Stimulated activated CD4-positive, alpha-beta T cell treated with anti-CD3 and anti-CD28 coated beads, Interleukin-1b, Interleukin-23, amount 100 ng/mL, for 48 hours (primary cell): Measurements from ENCODE around the gene PPP4R3A.
"Not testable (repeated sequence)": the region's sequence is repeated elsewhere in the genome, so short reads cannot be mapped to it uniquely, and the experiment has no call there.

ENCODE experiments used
- DNase-seq: peaks from one replicate; pipeline ENCODE4 v3.0.0-alpha.2; 2020

The PPP4R3A gene

DNA sequence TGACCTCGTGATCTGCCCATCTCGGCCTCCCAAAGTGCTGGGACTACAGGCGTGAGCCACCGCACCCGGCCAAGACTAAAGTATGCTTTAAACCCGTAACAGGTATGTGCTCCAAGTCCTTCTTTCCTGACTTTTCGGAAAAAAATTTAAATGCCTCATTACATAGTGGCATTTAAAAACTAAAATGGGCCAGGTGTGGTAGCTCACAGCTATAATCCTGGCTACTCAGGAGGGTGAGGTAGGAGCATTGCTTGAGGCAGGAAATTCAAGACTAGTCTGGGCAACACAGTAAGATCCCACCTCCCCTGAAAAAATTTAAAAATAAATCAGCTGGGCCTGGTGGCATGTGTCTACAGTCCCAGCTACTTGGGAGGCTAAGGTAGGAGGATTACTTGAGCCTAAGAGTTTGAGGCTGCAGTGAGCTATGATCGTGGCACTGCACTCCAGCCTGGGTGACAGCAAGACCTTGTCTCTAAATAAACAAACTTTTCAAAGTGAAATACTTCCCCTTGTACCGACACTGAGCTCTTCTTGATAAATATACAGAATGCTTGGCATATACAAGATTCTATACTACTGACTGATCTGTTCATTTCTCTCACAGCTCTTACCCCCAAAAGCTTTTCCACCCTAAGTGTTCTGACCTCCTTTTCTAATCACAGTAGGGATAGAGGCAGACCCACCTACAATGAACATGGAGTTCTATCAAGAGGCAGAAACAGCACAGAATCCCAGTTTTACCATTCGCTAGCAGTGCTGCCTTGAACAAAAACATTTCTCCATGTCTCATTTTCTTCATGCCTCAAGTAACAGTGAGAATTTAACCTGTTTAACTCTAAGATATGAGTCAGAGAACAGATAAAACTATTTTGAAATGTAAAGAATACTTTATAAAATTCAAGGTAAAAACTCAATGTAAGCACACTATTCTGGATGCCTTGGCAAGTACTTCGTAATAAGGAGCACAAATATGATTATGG lies 7.9 kb downstream of the PPP4R3A start:
- no peak for DNase-seq

DNA sequence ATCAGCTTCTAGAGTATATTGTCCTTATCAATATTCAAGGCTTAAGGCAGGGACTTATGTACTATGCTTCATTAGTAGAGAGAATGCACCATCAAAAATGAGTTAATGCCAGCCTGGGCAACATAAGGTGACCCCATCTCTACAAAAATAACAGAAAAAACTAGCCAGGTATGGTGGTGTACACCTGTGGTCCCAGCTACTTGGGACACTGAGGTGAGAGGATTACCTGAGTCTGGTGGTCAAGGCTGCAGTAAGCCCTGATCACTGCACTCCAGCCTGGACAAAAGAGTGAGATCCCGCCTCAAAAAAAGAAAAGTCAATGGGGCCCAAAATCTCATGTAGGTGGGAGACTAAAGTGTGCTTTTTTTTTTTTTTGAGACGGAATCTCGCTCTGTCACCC lies 8.8 kb downstream of the PPP4R3A start:
- no peak for DNase-seq

DNA sequence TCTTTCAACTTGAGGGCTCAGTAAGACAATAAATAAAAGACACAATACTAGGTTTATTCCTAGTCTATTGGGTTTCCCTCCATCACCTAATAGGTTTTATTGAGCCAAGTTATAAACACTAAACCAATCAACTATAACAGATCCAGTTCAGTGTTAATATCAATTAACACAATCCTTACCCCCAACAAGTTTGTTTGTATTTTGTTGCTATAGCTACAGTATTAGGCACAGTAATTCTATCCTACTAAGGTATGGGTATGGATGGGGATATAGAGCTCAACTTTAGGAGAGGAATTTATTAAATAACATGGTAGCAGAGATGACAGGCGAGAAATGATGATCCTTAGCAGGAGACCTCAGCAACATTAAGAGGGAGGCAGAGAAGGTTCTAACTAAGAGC lies 13.3 kb downstream of the PPP4R3A start:
- DNase-seq = no peak

DNA sequence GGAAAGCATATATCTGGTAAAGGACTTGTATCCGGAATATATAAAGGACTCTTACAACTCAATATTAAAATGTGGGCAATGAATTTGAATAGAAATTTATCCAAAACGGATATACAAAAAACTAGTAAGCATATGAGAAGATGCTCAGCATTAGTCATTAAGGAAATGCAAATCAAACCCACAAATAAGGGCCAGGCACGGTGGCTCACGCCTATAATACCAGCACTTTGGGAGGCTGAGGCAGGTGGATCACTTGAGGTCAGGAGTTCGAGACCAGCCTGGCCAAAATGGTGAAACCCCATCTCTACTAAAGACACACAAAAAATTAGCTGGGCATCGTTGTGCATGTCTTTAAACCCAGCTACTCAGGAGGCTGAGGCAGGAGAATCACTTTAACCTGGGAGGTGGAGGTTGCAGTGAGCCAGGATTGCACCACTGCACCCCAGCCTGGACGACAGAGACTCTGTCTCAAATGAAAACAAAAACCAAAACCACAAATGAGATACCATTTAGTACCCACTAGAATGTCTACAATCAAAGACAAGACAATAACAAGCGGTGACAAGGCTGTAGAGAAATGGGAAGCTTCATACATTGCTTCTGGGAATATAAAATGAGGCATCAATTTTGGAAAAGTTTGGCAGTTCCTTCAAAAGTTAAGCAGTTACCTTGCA lies 15.6 kb downstream of the PPP4R3A start:
- DNase-seq = not testable (repeated sequence)

DNA sequence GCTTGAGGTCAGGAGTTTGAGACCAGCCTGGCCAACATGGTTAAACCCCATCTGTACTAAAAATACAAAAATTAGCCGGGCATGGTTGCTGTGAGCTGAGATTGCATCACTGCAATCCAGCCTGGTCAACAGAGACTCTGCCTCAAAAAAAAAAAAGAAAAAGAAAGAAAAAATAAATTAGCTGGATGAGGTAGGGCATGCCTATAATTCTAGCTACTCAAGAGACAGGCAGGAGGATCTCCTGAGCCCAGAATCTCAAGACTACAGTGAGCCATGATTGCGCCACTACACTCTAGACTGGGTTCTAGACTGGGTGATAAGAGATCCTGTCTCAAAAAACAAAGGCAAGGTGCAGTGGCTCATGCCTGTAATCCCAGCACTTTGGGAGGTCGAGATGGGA lies 16.9 kb downstream of the PPP4R3A start:
- DNase-seq = no peak

DNA sequence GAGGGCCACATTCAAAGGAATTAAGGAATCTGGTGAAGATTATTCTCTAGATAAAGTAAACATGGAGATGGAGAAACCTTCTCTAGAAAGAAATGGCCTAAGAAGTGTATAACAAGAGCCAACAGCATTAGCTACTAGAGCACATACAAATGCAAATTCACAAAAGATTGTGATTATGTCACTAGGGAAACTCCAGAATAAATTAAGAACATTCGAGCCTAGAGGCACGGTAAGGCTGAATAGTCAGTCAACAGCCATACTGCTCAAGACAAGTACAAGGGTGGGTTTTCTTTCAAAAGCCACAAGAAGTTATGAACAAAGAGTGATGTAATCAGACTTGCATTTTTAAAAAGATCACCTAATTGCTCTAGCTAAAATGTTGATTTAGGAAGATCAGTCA lies 25.4 kb downstream of the PPP4R3A start:
- DNase-seq = no peak

DNA sequence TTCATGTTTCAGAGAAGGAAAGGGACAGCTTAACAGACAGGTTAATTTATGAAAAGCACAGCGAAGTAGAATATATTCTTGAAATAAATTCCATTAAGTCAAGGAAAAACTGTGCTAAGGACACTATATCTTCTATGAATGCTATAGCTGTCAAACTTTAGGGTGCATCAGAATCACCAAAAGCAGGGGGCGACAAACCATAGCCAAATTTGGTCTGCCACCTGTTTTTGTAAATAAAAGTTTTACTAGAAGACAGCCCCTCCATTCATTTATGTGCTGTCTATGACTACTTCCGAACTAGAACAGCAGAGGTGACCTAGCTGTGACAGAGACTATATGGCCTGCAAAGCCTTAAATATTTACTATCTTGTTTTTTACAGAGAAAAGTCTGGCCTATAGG lies 25.9 kb downstream of the PPP4R3A start:
- DNase-seq = no peak

DNA sequence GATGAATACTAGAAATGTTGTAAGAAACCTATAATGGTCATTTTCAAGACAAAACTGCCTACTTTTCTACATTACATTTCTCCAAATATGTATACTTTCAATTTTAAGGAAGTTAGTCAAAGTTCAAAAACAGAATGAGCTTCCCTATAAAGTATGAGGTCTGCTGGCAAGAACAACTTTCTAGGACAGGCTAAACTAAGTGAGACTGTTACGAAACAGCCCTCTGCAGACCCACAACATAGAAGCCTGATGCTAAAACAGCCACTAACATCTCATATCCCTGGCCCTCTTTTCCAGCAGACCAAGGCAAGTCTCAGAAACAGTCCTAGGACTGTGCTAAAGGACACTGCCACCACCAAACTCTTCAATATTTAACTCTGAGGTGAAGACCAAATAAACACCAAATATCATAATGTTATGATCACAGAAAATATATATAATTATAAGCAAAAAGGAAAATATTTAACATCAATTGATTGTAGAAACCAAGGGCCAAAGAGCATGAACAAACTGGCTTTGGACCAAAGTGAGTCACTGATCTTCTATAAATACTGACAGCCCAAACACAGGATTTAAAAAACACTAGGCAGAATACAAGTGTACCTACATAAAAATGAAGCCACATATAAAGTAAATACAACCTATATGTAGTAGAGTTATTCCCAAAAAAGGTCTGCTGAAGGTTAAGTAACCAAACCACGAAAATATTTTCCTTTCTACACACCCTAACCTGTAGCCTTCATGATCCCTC lies 27.7 kb downstream of the PPP4R3A start:
- no peak for DNase-seq

DNA sequence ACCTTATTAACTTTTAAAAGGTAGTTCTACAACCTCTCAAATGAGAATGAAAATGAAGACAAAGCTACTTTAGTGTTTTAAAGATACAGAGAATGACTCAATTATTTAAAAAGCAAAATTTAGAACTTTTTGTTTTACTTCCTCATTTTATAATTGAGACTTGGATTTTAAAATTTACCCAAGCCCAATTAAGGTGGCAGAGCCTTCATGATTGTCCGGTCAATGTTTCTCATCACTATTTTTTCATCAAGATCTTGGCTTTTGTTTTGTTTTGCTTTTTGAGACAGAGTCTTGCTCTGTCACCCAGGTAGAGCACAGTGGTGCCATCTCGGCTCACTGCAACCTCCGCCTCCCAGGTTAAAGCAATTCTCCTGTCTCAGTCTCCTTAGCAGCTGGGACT lies 32.7 kb downstream of the PPP4R3A start:
- no peak for DNase-seq

DNA sequence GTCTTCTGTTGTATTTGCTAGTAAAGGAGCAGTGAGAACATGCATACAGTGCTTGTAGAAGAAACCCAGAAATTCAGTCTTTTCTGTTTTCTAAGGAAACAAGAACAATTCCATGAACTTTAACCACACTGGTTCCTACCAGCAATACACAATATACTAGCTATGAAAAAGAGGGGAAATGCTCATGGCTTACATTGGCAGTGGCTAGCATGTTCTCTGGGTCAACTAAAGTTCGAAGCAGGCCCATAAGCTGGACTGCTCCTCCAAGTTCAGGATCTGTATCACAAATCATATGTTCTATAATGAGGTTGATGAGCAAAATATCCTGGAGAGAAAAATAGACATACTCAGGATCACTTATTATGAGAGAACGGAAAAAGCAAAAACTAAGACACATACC lies 37.1 kb downstream of the PPP4R3A start:
- no peak for DNase-seq

DNA sequence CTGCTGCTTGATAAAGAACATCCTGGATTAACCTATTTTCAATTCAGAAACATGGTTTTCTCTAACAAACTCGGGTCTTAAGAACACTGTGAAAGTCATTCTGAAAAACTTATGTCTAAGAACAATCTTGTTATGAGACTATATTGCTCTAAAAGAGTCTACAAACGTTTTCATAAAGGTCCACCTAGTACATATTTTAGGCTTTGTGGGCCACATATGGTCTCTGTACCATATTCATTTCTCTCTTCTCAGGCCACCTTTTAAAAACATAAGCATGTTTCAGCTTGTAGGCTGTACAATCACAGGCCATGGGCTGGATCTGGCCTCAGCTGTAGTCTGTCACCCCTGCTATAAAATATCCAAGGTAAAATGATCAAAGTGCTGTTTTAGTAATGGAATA lies 39.9 kb downstream of the PPP4R3A start:
- no peak for DNase-seq

DNA sequence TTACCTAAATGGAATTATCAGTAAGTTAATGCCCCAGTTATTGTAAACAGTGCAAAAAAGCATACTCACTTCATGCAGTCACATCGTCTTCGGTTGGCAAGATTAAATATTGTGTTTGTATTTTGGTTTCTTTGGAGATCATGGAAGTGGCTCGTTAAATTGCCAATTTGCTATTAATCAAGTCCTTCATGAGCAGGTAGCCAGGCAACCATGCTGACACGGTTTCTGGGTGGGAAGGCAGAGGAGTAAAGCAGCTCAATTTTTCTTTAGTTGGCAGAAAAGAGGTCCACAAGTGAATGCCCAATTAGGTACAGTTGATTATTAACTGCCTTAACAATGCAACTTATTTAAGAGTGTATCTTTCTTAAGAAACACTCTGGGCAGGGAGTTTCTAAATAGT lies 43.9 kb downstream of the PPP4R3A start:
- DNase-seq = no peak

DNA sequence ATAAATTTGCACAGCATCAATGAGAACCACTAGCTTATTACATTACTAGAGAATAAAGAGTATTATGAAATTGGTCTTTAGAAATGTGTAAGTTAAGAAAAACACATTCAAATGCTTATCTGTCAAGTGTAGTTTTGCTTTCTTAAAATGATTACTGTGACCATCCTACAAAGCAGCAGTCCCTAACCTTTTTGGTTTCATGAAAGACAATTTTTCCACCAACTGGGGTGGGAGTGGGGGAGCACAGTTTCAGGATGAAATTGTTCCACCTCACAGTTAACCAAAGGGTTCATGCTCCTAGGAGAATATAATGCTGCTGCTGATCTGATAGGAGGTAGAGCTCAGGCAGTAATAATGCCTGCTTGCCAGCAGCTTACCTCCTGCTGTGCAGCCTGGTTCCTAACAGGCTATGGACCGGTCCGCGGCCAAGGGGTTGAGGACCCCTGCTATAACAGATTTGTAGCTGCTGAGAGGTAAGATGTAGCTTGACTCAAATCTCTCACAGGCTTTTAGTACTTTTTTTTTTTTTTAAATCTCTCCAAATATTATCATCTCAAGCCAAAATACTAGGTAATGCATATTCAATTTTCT lies 45.4 kb downstream of the PPP4R3A start:
- no peak for DNase-seq

DNA sequence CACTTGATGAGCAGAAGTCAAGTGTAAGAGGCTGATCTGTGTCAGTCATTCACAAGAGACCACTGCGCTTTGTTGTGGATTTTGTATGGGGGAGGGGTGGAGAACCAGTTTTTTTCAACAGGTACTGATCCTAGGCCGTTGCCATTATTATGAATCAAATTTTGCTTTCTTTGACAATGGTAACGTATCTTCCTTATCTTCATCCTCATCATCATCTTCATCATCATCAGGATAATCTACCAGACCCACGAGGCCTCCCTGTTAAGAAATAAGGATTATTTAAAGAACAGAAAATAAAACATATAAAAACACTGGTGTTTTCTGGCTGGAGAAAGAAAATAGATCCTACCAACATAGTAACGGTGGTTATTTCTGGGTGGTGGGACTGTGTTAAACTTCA lies 51.5 kb downstream of the PPP4R3A start:
- DNase-seq = no peak

DNA sequence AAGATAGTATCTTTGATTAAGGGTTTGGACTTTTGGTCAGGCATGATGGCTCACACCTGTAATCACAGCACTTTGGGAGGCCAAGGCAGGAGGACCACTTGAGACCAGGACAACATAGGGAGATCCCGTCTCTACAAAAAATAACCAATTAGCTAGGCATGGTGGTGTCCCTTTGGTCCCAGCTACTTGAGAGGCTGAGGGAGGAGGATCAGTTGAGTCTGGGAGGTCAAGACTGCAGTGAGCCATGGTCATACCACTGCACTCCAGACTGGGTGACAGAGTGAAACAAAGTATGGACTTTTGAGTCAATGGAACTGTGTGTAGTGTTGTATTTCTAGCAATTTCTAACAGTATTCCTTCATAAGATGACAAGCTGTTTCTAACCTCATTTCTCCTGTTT lies 53.8 kb downstream of the PPP4R3A start:
- DNase-seq = no peak

DNA sequence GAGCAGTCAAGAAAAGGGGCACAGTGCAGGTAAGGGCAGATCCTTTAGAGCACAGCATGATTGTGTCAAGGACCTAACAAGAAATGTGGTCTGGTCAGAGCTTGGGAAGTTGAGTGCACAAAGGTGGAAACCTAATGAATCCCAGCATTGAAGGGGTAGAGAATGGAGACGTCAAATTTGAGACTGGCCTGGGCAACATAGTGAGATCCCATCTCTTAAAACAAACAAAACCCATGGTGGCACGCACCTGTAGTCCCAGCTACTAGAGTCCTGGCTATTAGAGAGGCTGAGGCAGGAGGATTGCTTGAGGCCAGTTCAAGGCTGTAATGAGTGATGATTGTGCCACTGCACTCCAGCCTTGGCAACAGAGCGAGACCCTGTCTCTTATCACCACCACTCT lies 55.5 kb downstream of the PPP4R3A start:
- DNase-seq = no peak

DNA sequence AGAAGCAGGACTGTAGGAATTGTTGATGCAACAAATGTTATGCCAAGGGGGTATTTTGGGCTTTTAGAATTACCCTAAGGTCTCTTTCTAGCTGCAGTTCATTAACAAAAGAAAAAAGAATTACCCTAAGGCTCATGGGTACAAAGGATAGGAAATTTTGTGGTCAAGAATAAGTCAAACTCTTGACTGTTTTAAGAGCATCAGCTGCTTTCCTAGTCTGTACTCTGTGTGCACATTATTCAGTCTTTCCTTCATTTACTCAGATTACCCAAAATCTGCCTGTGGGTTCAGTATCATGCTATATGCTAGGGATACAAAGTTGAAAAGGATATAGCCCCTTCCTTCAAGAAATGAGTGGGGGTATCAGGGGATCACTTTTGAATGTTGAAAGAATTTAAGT lies 56.0 kb downstream of the PPP4R3A start:
- no peak for DNase-seq

DNA sequence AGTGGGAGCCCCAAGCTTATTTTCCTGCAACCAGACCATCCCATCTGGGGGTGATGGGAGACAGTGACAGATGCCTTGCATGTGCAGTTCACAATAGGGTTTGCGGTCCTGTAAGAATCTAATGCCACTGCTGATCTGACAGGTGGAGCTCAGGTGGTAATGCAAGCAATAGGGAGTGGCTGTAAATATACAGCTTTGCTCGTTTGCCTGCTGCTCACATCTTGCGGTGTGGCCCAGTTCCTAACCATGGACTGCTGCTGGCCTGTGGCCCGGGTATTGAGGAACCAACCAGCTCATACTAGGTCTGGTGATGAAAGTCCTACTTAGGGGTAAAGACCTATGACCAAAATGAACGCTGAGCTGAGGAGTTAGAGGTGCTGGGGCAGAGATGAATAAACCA lies 56.4 kb downstream of the PPP4R3A start:
- no peak for DNase-seq

DNA sequence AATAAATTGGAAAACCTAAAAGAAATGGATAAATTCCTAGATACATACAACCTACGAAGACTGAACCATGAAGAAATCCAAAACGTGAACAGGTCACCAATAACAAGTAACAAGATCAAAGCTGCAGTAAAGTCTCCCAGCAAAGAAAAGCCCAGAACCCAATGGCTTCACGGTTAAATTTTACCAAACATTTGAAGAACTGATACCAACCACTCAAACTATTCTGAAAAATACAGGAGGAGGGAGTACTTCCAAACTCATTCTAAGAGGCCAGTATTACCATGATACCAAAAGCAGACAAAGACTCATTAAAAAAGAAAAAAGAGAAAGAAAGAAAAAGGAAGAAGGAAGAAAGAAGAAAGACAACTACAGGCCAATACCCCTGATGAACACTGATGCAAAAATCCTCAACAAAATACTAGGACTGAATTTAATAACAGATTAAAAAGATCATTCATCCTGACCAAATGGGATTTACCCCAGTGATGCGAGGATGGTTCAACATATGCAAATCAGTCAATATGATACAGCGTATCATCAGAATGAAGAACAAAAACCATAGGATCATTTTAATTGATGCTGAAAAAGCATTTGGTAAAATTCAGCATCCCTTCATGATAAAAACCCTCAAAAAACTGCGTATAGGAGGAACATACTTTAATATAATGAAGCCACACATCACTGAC lies 65.6 kb downstream of the PPP4R3A start:
- no peak for DNase-seq

DNA sequence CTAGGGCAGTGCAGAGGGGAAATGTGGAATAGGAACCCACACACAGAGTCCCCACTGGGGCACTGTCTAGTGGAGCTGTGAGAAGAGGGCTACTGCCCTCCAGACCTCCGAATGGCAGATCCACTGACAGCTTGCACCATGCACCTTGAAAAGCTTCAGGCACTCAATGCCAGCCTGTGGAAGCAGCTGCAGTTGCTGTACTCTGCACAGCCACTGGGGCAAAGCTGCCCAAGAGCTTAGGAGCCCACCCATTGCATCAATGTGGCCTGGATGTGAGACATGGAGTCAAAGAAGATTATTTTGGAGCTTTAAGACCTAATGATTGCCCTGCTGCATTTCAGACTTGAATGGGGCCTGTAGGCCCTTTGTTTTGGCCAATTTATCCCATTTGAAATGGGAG lies 70.8 kb downstream of the PPP4R3A start:
- no peak for DNase-seq

DNA sequence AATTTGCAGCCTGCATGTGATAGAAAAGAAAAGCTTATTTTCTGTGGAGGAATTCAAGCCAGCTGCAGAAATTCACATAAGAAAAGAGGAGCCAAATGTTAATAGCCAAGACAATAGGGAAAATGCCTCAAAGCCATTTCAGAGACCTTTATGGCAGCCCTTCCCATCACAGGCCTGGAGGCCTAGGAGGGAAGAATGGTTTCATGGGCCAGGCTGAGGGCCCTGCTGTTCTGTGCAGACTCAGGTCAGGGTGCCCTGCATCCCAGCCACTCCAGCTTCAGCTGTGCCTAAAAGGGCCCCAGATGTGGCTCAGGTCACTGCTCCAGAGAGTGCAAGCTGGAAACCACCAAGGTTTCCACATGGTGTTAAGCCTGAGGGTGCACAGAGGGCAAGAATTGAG lies 71.3 kb downstream of the PPP4R3A start:
- no peak for DNase-seq

DNA sequence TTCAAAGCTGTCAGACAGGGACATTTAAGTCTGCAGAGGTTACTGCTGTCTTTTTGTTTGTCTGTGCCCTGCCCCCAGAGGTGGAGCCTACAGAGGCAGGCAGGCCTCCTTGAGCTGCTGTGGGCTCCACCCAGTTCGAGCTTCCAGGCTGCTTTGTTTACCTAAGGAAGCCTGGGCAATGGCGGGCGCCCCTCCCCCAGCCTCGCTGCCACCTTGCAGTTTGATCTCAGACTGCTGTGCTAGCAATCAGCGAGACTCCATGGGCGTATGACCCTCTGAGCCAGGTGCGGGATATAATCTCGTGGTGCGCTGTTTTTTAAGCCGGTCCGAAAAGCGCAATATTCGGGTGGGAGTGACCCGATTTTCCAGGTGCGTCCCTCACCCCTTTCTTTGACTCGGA lies 73.8 kb downstream of the PPP4R3A start:
- not testable (repeated sequence) for DNase-seq

DNA sequence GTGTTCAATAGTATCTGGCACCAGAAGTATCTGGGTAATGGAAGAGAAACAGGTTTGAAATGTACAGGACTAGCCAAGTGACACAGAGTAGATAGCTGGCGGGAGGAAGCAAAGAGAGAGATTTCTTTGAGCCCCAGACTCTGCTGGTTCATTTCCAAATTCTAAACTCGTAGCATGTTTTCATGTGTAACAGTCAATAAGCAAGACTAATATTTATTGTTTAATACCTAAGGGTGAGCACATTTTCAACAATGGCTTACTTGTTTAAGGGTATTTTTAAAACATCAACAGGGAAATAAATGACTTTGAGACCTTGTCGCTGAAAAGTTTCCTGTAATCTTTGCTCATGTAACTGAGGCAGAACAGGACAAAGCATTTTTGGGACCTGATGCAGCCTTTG lies 80.7 kb downstream of the PPP4R3A start:
- no peak for DNase-seq
